Mucosa of descending colon (tissue), 3 donors: ENCODE data around the gene NFIX. TPM values are rescaled to one million over a fixed set of nuclear protein-coding genes. Genes with fewer than 3 reads are reported as not detected.

ENCODE experiments used
- ATAC-seq: fragments of 200-7000 bp; cut with Tn5 transposase; one replicate; pipeline ENCODE4 v1.9.1; 2020; ENCODE audit warnings: mild to moderate bottlenecking, moderate library complexity
- DNase-seq, 3 donors: peaks; one replicate each; pipeline ENCODE4 v3.0.0-alpha.2; 2020
- H3K36me3 ChIP-seq: fragments of 200-600 bp; one replicate; pipeline ENCODE4 v1.8.0; 2021; ENCODE audit warnings: low read depth, mild to moderate bottlenecking
- H3K4me1 ChIP-seq: fragments of 200-600 bp; one replicate; pipeline ENCODE4 v1.8.0; 2021; ENCODE audit warnings: low read depth, mild to moderate bottlenecking
- H3K4me3 ChIP-seq: fragments of 200-600 bp; one replicate; pipeline ENCODE4 v1.8.0; 2021; ENCODE audit warnings: mild to moderate bottlenecking
- H3K9me3 ChIP-seq: fragments of 200-600 bp; one replicate; pipeline ENCODE4 v1.8.0; 2021; ENCODE audit warnings: mild to moderate bottlenecking
- CTCF ChIP-seq: fragments of 200-600 bp; IDR thresholded peaks from one replicate; pipeline ENCODE4 v1.8.0; 2022; ENCODE audit warnings: antibody characterized with exemption, mild to moderate bottlenecking
- intact Hi-C, 2 donors: fragments of 100-400 bp; cut with DNase I in 1 of 2; cut with micrococcal nuclease in 1 of 2; formaldehyde crosslinking; loops; one replicate each; pipeline versions ENCODE4 v1.11.0 to v1.11.1; 2022; cut with DNase I, micrococcal nuclease
- total RNA-seq, 3 donors: library from RNA; stranded (reverse); fragmentation: NEBNext Ultra II Directional in 2 of 3; extraction: Animal tissue kit (Norgen Biotek cat#: 25700) in 2 of 3; gene quantifications; one replicate each; pipeline versions ENCODE4 v1.2.1 to v1.2.4, GENCODE V29; 2021 to 2023
- donor health status: DM: no; HTN: no; CAD: no; lungs with moderate emphysema.
- donor health status: DM: no; HTN: no; CAD: no.
- donor health status: DM: no; HTN: yes; CAD: no.

NFIX gene
- total RNA-seq, 3 donors from 2014 or later: 59.4 to 238 (median 64.6) TPM

- intact Hi-C loops: no loop called here
- Histone ChIP-seq H3K4me3 (no peak overlapping the region), H3K9me3 (no peaks in the 10 kb centered on the region), H3K36me3 (no peaks in the 10 kb centered on the region), H3K4me1 (peaks cover 14% of the 10 kb centered on the region)
- TF ChIP-seq CTCF: no peak
- ATAC-seq: no peak
- no peak for DNase-seq
Observed at GRCh38 chr19:13071444-13072187, 76.3 kb downstream of the NFIX start.

GRCh38 chr19:13072188-13072908 is 77.1 kb downstream of the NFIX start:
- Histone ChIP-seq H3K4me3 (no peak overlapping the region), H3K36me3 (no peaks in the 10 kb centered on the region), H3K4me1 (peaks cover 16% of the 10 kb centered on the region), H3K9me3 (no peaks in the 10 kb centered on the region)
- ATAC-seq: no peak
- TF ChIP-seq CTCF: no peak
- DNase-seq: no peak
- intact Hi-C loops: no loop called here

- no peak for DNase-seq
- TF ChIP-seq CTCF: no peak
- H3K36me3 ChIP-seq: no peaks in the 10 kb centered on the region
- intact Hi-C loops: no loop called here
- H3K9me3 ChIP-seq: no peaks in the 10 kb centered on the region
- H3K4me1 ChIP-seq: peaks cover 14% of the 10 kb centered on the region
- ATAC-seq: no peak
- no peak overlapping the region for H3K4me3 ChIP-seq
Observed at GRCh38 chr19:13073263-13073662, 78.0 kb downstream of the NFIX start.

- Histone ChIP-seq H3K9me3 (no peaks in the 10 kb centered on the region), H3K4me3 (no peak overlapping the region), H3K36me3 (no peaks in the 10 kb centered on the region), H3K4me1 (peaks cover 25% of the 10 kb centered on the region)
- intact Hi-C loops: no loop called here
- no peak for DNase-seq
- ATAC-seq: no peak
- no peak for TF ChIP-seq CTCF
Observed at GRCh38 chr19:13074378-13074777, 79.1 kb downstream of the NFIX start.

- intact Hi-C loops: no loop called here
- no peaks in the 10 kb centered on the region for H3K36me3 ChIP-seq
- TF ChIP-seq CTCF: no peak
- H3K4me1 ChIP-seq: peaks cover 34% of the 10 kb centered on the region
- no peak overlapping the region for H3K4me3 ChIP-seq
- ATAC-seq: no peak
- H3K9me3 ChIP-seq: no peaks in the 10 kb centered on the region
- DNase-seq: no peak
Observed at GRCh38 chr19:13076320-13076719, 81.0 kb downstream of the NFIX start.
